Stimulated activated CD8-positive, alpha-beta memory T cell treated with anti-CD3 and anti-CD28 coated beads, Interleukin-15, amount 100 ng/mL, for 48 hours (primary cell): ENCODE results near the gene KEL.

Experiments
- DNase-seq, 2 donors: peaks; one replicate each; pipeline ENCODE4 v3.0.0-alpha.2; 2020; ENCODE audit warnings: low read depth in 2 of 2

The KEL gene

DNA sequence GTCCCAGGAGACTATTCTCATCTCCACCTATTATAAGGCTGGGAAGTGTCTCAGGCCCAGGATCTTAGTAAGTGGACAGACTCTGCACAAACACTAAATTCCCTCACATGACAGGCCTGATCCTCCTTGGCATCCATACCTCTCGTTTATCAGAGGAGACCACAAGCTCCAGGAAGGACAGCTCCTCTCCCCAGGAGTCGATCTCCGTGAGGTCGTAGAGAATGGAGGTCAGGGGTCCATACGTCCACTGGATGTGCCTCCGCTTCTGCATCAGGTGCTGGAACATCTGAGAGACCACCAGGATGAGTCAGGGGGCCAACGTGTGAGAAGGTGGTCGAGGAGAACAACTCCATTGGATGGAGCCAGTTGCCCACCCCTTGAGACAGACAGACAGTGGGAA, 34.2 kb downstream of the KEL start:
- no peak for DNase-seq

DNA sequence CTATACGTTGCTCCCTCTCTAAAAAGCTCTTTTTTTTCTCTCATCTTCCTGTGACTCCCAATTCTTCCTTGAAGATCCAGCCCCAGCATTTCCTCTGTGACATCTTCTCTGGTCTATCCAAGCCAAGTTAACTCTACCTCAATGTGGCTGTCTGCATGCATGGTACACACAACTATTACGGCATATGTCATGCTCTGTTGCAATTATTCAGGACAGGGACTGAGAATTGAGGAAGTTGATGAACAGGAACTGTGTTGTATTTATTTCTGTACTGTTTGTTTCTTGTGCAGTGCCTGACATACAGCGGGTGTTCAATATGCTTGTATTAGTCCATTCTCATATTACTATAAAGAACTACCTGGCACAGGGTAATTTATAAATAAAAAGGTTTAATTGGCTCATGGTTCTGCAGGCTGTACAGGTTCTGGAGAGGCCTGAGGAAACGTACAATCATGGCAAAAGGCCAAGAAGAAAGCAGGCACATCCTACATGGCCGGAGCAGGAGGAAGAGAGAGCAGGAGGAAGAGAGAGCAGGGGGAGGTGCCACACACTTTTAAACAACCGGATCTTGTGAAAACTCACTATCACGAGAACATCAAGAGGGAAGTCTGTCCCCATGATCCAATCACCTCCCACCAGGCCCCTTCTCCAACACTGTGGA, 34.9 kb downstream of the KEL start:
- no peak for DNase-seq

DNA sequence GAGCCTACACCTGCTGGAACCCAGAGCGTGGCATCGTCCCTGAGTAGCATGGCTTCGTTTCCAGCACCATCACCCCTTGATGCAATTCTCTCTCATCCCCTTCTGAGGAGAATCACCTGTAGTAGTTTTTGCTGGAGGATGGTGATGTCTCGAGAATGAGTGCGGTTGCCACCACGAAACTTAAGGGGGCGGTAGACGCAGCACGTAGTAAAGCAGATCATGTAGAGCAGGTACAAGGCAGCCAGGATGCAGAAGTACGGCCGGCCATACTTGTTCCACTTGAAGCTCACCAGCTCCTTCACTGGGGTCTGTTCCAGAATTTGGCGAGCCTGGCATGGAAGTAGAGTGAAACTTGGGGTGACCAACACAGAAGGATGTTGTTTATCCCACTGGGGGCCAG, 36.8 kb downstream of the KEL start:
- no peak for DNase-seq

DNA sequence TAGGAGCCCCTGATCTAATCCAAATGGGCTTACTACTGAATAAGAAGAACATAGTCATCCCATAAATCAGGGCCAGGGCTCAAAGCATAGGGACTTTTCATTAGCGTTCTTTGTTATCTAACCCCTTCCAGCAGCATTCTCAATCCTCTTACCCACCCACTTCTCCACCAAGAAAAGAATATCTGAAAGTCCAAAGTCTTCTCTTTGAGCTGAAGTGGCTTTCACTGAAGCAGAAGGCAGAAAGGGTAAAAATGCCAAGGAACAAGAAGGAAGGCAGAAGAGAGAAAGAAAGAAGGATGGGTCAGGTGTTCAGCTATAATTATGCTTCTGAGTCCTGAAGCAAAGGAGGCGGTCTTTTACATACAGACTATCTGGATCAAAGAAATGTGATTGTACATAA, 38.8 kb downstream of the KEL start:
- DNase-seq = no peak

DNA sequence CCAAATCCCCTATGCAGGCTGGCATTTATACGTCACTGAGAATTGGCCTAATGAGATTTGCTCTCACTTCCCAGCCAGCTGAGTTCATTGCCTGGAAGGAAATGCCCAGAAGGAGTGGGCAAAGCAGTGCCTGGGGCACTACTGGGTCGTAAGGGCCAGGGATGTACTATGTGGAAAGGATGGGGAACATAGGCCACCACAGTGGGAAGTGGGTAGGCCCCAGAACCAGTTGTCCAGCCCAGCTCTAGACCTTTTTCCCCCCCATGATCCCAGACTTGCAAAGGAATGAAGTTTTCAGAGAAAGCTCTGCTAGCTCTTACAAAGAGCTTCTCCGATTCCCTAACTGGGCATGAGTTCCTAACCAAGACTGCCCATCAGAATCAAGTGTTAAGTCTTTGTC, 42.5 kb downstream of the KEL start:
- no peak for DNase-seq

DNA sequence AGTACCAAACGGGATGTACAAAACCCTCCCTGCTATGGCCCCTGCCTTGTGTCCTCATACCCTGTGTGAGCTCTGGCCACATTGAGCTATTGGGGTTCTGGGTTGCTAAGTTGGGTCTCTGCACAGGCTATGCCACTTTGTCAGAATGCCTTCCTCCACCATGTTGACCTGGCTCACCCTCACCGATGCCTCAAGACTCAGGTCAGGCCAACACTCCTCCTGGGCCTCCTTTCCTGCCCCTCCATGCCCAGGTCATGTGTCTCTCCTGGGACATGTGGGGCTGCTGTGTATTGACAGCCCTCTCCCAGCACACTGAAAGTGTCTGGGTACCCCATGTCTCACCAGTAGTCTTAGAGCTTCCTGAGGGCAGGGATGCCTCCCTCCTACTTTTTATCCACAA, 43.3 kb downstream of the KEL start:
- no peak for DNase-seq

DNA sequence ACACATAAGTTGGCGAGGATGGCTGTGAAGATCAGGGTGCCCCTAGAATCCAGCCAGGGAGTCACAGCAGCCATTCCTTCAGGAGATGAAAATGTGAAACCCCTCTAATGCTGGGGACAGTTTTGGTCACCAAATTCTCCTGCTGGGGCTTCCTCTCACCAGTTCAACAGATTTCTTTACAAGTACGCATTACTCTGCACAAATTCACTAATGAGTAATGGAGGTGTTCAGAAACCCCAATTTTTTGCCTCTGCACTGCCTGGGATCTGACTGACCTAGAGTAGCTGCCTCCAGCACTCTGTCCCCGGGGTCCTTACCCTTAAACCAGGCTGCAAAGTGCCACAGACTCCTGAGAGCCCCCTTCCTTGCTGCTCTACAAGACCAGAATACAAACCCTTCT, 44.7 kb downstream of the KEL start:
- no peak for DNase-seq

DNA sequence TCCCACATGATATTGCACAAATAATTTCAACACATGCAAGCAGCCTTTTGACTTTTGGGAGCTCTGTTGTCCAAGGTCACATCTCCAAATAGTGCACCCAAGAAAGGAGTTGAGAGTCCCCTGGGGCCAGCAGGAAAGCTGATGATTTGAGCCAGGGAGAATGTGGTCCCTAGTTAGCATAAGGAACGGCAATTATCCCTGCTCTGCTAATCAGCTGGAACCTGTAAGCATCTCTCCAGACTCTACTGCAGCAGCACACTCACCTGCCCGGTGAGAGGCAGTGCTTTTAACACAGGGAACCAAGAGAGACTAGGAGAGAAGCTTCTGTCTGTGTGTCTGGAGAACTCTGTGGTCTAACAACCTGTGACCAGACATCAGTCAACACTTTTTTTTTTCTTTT, 45.7 kb downstream of the KEL start:
- DNase-seq = no peak

DNA sequence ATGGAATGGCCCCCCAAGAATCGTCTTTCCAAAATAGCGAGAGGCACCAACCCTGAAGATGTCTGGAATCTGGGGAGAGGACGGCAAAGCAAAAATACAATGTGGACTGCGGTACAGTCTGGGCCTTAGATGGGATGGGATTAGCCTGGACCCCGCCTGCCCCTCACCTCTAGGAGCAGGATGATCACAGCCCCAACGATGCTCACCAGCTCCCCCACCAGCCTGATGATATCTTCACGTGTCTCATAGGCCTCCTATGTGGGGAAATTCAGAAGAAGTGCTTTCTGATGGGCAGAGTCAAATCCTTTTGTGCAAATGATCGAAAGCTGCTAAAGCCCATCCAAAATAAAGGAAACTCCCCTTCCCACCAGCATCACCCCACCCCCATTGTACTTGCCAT, 46.8 kb downstream of the KEL start:
- DNase-seq = no peak

DNA sequence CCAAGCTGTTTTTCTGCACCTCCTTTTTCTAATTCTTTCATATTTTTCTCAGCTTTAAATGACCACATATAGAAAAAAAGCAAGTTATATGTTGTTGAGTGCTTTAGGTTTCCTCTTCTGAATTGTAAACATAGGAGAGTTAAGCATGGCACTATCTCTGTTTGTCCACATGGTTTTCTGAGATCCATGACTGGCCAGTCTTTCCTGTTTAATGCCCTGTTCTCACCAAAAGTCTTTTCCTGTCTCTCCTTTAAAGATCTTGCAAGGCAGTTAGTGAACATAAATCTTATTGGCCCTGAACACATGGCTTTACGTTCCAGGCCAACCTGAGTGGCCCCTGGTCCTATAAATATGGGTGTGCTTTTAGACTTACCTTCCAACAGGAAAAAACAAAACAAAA, 48.0 kb downstream of the KEL start:
- no peak for DNase-seq

DNA sequence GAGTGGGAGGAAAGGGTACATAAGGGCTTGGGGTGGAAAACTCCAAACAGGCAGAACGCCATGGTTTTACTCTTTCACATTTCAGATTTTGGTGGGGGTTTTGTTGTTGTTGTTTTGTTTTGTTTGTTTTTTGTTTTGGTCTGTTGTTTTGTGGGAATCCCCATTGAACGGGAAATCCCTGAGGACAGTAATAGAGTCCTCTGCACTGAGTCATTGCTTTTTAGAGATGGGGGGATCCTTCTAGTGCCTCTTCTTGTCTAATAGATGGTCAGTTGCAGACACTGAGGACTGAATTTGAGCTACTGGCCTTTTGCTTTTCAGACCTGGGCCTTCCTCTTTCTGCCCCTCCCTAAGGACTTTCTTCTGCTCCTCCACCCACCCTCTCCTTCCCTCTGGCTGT, 48.6 kb downstream of the KEL start:
- DNase-seq = no peak

DNA sequence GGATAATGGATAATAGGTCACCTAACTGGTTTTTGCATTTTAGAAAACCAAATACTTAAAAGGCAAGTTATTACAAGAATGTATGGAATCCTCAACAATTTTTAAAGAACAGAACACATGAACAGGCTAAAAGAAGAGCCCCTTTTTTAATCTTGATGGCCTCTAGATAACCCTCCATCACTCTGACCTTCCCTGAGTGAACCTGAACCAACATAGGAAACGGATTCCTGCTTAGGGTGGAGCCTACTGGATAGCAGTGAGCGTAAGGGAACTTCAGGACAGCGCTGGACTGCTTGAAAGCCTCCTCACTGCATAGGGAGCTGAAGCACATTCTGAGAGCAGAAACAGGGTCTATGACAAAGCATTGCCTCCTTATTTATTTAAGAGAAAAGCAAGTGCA, 49.1 kb downstream of the KEL start:
- no peak for DNase-seq

DNA sequence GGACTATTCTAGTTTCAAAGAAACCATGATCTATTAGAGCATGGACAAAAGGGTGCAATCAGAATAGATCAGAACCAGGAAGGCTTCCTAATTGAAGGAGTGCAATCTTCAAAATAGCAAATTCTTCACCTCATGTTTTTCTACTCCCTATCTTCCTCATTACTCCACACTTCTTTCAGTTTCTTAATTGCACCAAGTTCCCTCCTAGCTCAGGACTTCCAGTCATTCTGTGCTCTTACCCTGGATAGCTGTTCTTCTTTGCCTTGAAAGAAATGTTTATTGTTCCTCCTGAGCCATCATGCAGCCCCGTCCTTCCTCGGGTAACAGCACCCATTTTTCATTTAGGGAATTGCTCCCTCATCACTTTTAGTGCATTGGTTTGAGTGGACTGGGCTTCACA, 51.7 kb downstream of the KEL start:
- DNase-seq = no peak

DNA sequence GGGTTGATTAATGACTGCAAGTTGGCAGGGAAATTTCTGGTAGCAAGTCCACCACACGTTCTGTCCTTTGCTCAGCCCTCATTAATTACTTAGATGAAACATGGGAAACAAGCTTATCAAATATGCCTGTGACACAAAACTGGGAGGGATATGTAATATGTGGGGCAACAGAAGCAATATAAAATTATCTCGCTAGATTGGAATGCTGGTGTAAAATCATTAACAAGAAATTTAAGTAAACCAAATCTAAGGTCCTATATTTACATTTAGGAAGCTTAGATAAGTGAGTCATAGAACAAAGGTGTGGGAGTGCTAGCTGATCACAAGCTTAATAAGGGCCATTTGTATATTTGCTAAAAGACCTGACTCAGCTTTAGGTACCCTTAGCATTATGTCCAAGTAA, 52.1 kb downstream of the KEL start:
- no peak for DNase-seq

DNA sequence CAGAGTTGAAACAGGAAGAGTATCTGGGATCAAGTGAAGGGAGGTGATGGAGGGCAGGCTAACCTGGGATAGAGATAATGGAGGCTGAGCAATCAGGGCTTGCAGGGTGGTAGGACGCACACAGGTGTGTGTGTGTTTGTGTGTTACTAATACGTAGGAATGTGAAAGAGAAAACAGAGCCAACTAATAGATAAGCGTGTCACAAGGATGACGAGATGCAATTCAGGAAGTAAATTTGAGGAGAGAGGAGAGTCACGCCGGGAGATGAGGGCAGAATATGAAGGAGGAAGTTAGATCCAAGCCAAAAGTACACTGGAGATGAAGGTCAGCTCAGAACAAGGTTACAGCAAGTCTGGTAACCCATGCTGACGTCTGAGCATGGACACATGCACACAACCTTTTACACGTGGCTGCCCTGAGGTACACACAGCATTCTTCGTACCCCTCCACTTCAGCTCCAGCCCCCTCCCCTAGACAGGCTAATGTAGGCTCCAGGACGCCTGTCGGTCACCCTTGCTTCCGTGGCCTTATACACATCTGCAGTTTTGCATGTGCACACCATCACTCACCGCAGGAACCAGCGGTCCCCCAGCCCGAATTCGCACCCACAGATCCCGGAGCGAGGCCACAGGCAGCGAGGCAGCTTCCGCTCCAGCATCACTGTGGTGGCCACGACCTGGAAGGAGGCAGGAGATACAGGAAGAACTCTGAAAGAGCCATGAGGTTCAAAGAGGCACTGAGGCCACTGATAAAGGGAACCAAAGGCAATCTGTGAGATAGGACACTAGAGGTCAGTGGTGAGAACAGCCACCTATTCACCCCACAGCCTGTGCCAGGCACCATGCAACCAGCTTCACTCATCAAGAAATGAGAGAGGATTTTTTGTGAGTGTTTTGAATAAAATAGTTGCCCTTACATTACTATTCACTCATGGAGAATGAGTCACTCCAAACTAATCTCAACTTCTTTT, 53.0 kb downstream of the KEL start:
- DNase-seq = no peak

DNA sequence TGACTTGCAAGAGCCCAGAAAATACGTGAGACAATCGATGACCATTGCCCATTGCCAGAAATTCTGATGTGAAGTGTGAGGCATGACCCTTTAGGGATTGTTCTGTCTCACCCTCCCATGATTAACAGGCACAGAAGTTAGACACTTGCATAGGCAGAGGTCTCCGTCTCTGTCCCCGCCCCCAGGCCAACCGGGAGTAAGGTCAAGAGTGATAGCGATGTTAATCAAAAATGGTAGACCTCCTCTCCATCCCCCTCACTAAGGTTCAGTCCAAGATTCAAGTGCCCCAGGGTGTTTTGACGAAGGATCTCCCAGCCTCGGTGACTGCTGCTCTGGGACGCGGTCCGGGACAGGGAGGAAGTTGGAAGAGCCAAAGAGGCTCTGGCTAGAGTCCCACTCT, 53.9 kb downstream of the KEL start:
- no peak for DNase-seq

DNA sequence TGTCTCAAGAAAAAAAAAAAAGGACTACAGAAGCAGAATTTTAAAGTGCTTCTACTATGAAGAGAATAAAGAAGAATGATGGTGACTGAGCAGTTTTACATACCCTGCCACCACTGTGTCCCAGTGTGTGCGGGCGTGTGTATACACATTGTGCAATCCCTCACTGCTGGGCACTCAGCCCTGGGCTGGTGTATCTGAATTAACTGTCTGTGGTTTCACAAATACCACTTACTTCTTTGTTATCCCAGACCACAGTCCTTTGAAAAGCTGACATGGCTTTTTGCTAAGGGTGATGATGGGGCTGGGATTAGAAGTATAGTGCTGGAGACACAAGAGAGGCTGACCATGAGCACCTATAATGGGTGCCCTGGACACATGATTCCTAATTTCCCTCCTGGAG, 55.5 kb downstream of the KEL start:
- no peak for DNase-seq

DNA sequence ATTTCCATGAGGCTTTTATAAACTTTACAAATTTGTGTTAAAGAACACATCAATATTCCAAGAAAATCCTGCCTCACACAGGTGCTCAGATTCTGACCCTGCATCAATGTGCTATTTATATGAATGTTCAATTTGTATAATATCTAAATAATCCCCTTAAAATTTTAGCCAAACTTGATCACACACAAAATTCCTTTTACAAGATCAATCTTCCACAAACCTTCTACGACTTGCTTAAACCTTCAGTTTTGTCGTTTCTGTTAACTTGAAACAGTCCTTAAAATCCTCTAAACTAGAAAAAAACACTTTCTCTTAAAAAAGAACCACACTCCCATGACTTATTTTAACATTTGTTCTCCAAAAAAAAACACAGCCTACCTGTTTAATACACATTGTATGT, 56.4 kb downstream of the KEL start:
- DNase-seq = no peak

DNA sequence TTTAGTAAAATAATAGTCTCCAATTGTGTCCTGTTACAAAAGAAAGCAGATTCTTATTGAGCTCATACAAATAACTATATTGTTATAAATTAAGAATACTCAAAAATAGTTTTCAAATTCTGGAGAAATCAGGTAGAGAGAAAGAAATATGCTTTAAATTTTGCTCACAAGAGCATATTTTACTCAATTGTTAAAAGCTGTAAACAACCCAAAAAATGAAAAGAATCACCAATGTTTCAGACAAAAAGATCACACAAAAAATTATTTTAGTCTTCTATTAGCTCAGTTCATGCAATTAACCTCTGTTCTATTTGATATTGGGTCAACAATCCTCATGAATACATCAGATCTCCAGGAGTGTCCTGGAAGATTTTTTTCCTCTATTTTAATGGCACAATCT, 58.0 kb downstream of the KEL start:
- DNase-seq = no peak

DNA sequence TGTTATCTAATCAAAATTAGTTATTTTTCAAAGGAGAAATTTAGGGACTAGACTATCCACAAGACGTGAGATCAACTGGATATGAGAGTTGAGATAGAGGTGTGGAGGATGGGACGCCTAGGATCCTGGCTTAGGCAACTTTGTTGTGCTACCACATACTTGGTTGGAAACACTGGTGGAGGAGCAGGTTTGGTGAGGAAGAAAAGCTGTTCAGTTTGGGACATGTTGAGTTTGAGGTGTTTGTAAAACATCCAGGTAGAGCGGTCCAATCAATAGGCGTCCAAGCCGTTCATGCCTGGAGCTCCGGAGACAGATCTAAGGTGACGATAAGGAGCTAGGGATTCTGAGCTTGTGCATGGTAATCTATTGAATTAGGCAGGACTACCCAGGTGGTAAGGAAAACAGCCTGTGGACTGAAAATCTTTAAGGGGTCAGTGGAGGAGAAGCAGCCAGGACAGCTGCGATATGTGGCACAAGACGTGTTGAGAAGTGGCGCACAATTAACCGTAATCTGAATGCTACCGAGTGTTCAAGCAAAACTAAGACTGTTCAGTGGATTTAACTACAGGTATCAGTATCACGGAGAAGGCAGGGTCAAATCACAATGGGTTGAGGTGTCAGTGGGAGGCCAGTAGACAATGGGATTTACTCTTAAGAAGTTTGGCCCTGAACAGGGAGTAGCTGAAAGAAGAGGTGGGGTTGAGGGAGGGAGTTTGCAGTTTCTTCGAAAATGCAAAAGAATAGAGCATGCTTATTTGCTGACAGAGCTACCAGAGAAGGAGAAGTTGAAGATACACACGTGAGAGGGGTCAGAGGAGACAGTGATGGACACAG, 60.5 kb downstream of the KEL start:
- no peak for DNase-seq

DNA sequence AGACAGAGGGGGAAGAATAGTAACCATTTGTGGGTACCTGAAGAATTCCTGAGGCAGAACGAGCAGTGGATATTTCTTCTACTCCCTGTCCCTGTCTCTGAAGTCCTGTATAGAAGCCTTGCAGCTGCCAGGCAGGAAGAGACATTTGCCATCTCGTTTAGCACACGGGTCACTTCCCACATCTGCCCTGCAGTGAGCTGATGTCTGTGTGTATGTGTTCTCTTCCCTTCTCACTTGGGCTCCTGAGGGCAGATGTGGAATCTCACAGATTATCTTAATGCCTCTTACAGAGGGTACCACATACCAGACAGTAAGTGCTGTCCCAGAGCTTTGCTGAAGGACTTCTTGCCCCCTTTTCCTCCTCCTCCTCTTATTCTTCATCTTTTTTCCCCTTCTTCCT, 62.5 kb downstream of the KEL start:
- no peak for DNase-seq

DNA sequence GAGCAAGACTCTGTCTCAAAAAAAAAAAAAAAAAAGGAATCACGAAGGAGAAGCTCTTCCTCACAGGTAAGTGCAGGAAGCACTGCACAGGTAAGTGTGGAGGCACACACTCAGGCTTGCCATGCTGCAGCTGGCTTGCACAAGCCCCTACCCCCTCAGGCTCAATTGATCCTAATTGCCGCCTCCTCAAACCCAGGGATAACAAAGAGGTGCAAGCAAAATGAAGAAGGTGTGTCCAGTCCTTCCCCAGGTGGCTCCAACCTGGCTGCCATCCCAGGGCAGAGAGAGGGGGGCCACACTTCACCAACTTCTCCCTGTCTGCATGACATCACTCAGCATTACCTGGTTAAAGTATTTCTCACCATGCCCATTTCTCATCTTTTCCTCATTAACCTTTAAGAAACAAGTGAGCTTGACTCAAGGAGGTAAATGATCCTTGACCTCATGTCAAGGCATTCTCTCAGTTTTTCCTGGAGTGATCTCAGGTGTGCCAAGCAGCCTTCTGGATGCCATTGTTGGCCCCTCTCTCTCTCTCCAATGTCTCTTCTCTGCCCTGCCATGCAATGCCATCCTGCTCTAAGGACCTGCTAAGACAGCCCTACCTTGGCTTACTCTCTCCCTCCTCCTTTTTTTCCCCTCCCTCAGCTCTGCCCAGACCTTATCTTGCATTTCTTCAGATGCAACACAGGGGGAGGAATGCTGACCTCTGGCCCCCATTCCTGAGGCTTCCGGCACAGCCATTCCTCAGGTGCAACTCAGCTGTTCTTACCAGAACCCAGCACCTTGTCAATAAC, 63.6 kb downstream of the KEL start:
- no peak for DNase-seq
